NCI-H1105 (cell line): ENCODE measurements around the gene RND2.

ENCODE experiments used
- DNase-seq: peaks from one replicate; lab custom pipeline; 2025; lab: John Stamatoyannopoulos, UW

RND2 gene

GRCh38 chr17:43006639-43007551, 18.1 kb upstream of the RND2 start, which contains the start of gene IFI35:
TSS of gene IFI35 (plus strand) at chr17:43006784. CDS start at chr17:43006948, 164 bp downstream.
- DNase-seq = no peak

GRCh38 chr17:43010667-43011308, 14.2 kb upstream of the RND2 start:
- no peak for DNase-seq

- no peak for DNase-seq
Observed at GRCh38 chr17:43011728-43012472, 13.1 kb upstream of the RND2 start.

GRCh38 chr17:43013296-43013695, 11.7 kb upstream of the RND2 start:
- DNase-seq = no peak

GRCh38 chr17:43014020-43014648, 10.9 kb upstream of the RND2 start:
- no peak for DNase-seq

- DNase-seq = no peak
Observed at GRCh38 chr17:43014649-43015542, 10.1 kb upstream of the RND2 start.

GRCh38 chr17:43015579-43015978, 9.5 kb upstream of the RND2 start:
- no peak for DNase-seq

GRCh38 chr17:43016216-43016615, 8.8 kb upstream of the RND2 start:
- DNase-seq = no peak

- peak; percentile 57 for DNase-seq
Observed at GRCh38 chr17:43018008-43018853, 6.8 kb upstream of the RND2 start.

- DNase-seq = no peak
Observed at GRCh38 chr17:43018932-43019331, 6.1 kb upstream of the RND2 start.

- no peak for DNase-seq
Observed at GRCh38 chr17:43019418-43019817, 5.6 kb upstream of the RND2 start.

- no peak for DNase-seq
Observed at GRCh38 chr17:43020030-43020621, 4.9 kb upstream of the RND2 start.

- peak; percentile 17 for DNase-seq
Observed at GRCh38 chr17:43020789-43021740, 4.0 kb upstream of the RND2 start.

- DNase-seq = peak; percentile 31
Observed at GRCh38 chr17:43021741-43022512, 3.1 kb upstream of the RND2 start, which contains the start of gene VAT1. TSS of gene VAT1 (minus strand) at chr17:43022385. CDS start at chr17:43022322, 63 bp downstream.

GRCh38 chr17:43025290-43025657, 243 bp downstream of the RND2 start:
- DNase-seq = no peak

- no peak for DNase-seq
Observed at GRCh38 chr17:43025766-43026537, 921 bp downstream of the RND2 start.

GRCh38 chr17:43026595-43026994, 1.6 kb downstream of the RND2 start:
- DNase-seq = no peak
